IMR-90 (cell line): ENCODE data around the gene ELL2. TPM values are rescaled to one million over a fixed set of nuclear protein-coding genes. Genes with fewer than 3 reads are reported as not detected.
A peak's percentile ranks its signal among the peaks of the same experiment; 100 is the strongest.

Experiments
- ATAC-seq: fragments of 200-7000 bp; cut with Tn5 transposase; 2 replicates; pipeline ENCODE4 v1.9.1; 2020; ENCODE audit warnings: low read depth, mild to moderate bottlenecking, moderate library complexity
- BruUV-seq: library from RNA; stranded (reverse); fragments of 400-500 nt; replicated peaks from 2 replicates; lab custom pipeline; 2021; lab: Mats Ljungman, UMichigan
- CTCF ChIA-PET: fragments of 300-600 bp; formaldehyde crosslinking; extraction: SDS; loops from one replicate; lab custom pipeline; 2021; ENCODE audit warnings: antibody characterized with exemption; lab: Yijun Ruan, JAX
- POLR2A ChIA-PET: fragments of 300-600 bp; sonication (Branson Sonifier 250); formaldehyde crosslinking; loops from one replicate; lab custom pipeline; 2022; ENCODE audit warnings: antibody characterized with exemption; ENCODE audit not compliant: unreplicated experiment; lab: Charles Lee
- DNase-seq: peaks from one replicate; pipeline ENCODE4 v3.0.0; 2013
- H2AFZ ChIP-seq: replicated peaks from 2 replicates; pipeline ENCODE3; 2013; ENCODE audit warnings: low read length, mild to moderate bottlenecking; ENCODE audit not compliant: poor library complexity
- H2AK5ac ChIP-seq: 2 replicates; pipeline ENCODE4 v1.6.1; 2013; ENCODE audit warnings: low read depth, low read length, inconsistent platforms
- H2AK9ac ChIP-seq: replicated peaks from 2 replicates; pipeline ENCODE3; 2013; ENCODE audit warnings: mild to moderate bottlenecking, low read depth, low read length, moderate library complexity; ENCODE audit not compliant: poor library complexity
- H2BK120ac ChIP-seq: 2 replicates; pipeline ENCODE4 v1.6.1; 2013; ENCODE audit warnings: low read depth, low read length, inconsistent platforms
- H2BK15ac ChIP-seq: 3 replicates; pipeline ENCODE4 v1.6.1; 2013; ENCODE audit warnings: low read depth, low read length, inconsistent platforms
- H2BK20ac ChIP-seq: 2 replicates; pipeline ENCODE4 v1.6.1; 2013; ENCODE audit warnings: low read depth, mild to moderate bottlenecking, inconsistent platforms, low read length, moderate library complexity
- H2BK5ac ChIP-seq: 2 replicates; pipeline ENCODE4 v1.6.1; 2013; ENCODE audit warnings: mild to moderate bottlenecking, low read depth, low read length, inconsistent platforms; ENCODE audit not compliant: poor library complexity, severe bottlenecking
- H3K14ac ChIP-seq: replicated peaks from 2 replicates; pipeline ENCODE4 v1.6.1; 2013; ENCODE audit warnings: low read depth, low read length, inconsistent platforms
- H3K18ac ChIP-seq: 2 replicates; pipeline ENCODE4 v1.6.1; 2013; ENCODE audit warnings: low read depth, low read length, control low read depth
- H3K23ac ChIP-seq: 2 replicates; pipeline ENCODE4 v1.6.1; 2013; ENCODE audit warnings: low read depth, low read length, inconsistent platforms
- H3K27ac ChIP-seq: 2 replicates; pipeline ENCODE4 v1.5.1; 2013; ENCODE audit warnings: mild to moderate bottlenecking, control low read depth, low read length; ENCODE audit not compliant: insufficient read depth
- H3K27me3 ChIP-seq: 2 replicates; pipeline ENCODE4 v1.6.1; 2013; ENCODE audit warnings: low read length; ENCODE audit not compliant: control insufficient read depth, insufficient read depth
- H3K36me3 ChIP-seq: 2 replicates; pipeline ENCODE4 v1.6.1; 2013; ENCODE audit warnings: low read length, mixed read lengths; ENCODE audit not compliant: control insufficient read depth, insufficient read depth
- H3K4ac ChIP-seq: 2 replicates; pipeline ENCODE4 v1.6.1; 2013; ENCODE audit warnings: low read depth, low read length, inconsistent platforms
- H3K4me1 ChIP-seq: 2 replicates; pipeline ENCODE4 v1.6.1; 2013; ENCODE audit warnings: low read length, mixed read lengths; ENCODE audit not compliant: control insufficient read depth, insufficient read depth
- H3K4me2 ChIP-seq: 2 replicates; pipeline ENCODE4 v1.6.1; 2013; ENCODE audit warnings: low read depth, mild to moderate bottlenecking, control low read depth, low read length, moderate library complexity
- H3K4me3 ChIP-seq: 2 replicates; pipeline ENCODE4 v1.5.1; 2013; ENCODE audit warnings: low read depth, mild to moderate bottlenecking, control low read depth, low read length, moderate library complexity; ENCODE audit not compliant: insufficient read depth
- H3K56ac ChIP-seq: 2 replicates; pipeline ENCODE4 v1.6.1; 2013; ENCODE audit warnings: low read length, inconsistent platforms; ENCODE audit not compliant: insufficient read depth; ENCODE audit errors: extremely low read depth
- H3K79me1 ChIP-seq, 2 experiments: 2 replicates each; pipeline ENCODE4 v1.6.1; 2013; ENCODE audit warnings: low read length in 2 of 2, inconsistent platforms in 1 of 2, low read depth in 1 of 2
- H3K9ac ChIP-seq: 2 replicates; pipeline ENCODE4 v1.6.1; 2013; ENCODE audit warnings: low read depth, low read length, control low read depth
- H3K9me1 ChIP-seq: 2 replicates; pipeline ENCODE4 v1.6.1; 2013; ENCODE audit warnings: low read length, inconsistent platforms; ENCODE audit not compliant: insufficient read depth
- H3K9me3 ChIP-seq: 2 replicates; pipeline ENCODE4 v1.6.1; 2013; ENCODE audit warnings: low read length; ENCODE audit not compliant: control insufficient read depth, insufficient read depth
- H4K20me1 ChIP-seq: 2 replicates; pipeline ENCODE4 v1.6.1; 2013; ENCODE audit warnings: low read length, inconsistent platforms; ENCODE audit not compliant: insufficient read depth
- H4K5ac ChIP-seq: 2 replicates; pipeline ENCODE4 v1.6.1; 2013; ENCODE audit warnings: mild to moderate bottlenecking, low read depth, low read length, control low read depth
- H4K8ac ChIP-seq, 2 experiments: 2 replicates each; pipeline ENCODE4 v1.6.1; 2013; ENCODE audit warnings: low read depth in 2 of 2, low read length in 2 of 2, control low read depth in 1 of 2, inconsistent platforms in 1 of 2
- H4K91ac ChIP-seq: 2 replicates; pipeline ENCODE4 v1.6.1; 2013; ENCODE audit warnings: low read depth, low read length, inconsistent platforms; ENCODE audit not compliant: insufficient read depth
- CEBPB ChIP-seq: IDR thresholded peaks from 2 replicates; pipeline ENCODE4 v1.6.1; 2012; ENCODE audit warnings: low read depth, low read length, improper control_type of control experiment
- MAFK ChIP-seq: IDR thresholded peaks from 2 replicates; pipeline ENCODE4 v1.6.1; 2012; ENCODE audit warnings: low read depth, low read length, improper control_type of control experiment
- WGBS, 2 experiments: methylation state at CpG; one replicate each; pipeline versions ENCODE4 v1.1.5 to v1.1.7; 2013; ENCODE audit warnings: missing lambda C conversion rate in 2 of 2; ENCODE audit not compliant: insufficient read length in 1 of 2; ENCODE audit errors: extremely low coverage in 2 of 2; 5-methylcytosine and 5-hydroxymethylcytosine counted together
- dilution Hi-C: fragments of 300-500 bp; cut with HindIII; formaldehyde crosslinking; loops from one replicate; pipeline ENCODE4 v1.14.3; 2018; ENCODE audit warnings: low sequenced_read_pairs; ENCODE audit not compliant: unreplicated experiment
- in situ Hi-C: fragments of 300-500 bp; cut with MboI; formaldehyde crosslinking; loops from 3 replicates; pipeline ENCODE4 v1.14.3; 2019; ENCODE audit warnings: low sequenced_read_pairs, inconsistent platforms, mixed read lengths
- intact Hi-C: fragments of 100-400 bp; cut with micrococcal nuclease; formaldehyde crosslinking; loops from 2 replicates; pipeline ENCODE4 v1.10.0; 2022
- polyA plus RNA-seq, 3 experiments: library from polyadenylated mRNA; depleted of rRNA; stranded (reverse); fragments of >200 nt; gene quantifications; 2 replicates each; pipeline ENCODE4 v1.2.3, GENCODE V29; 2012; ENCODE audit warnings: low replicate concordance in 1 of 3
- total RNA-seq: library from RNA; depleted of rRNA; stranded (reverse); fragments of >200 nt; gene quantifications from 2 replicates; pipeline ENCODE4 v1.2.3, GENCODE V29; 2012

ELL2 gene
- total and polyA plus RNA-seq, 2 of the 4 experiments (the other 2 are of a cell fraction), result 61.4 to 92.5 TPM

DNA sequence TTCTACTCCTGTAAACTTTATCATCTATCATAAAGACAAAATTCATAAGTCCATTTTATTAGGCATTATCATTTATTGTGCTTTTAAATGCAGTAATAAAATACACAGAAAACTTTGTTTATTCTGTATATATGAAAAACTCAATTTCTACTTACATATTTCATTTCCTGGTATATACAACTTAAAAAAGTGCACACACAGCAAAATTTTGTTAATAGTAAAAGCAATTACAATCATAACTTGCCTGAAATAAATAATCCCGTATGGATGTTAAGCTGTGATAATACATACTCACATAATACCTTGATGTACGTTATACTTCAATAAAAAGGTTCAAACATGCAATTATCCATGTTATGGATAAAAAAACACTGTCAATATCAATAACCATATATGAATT is 19.2 kb downstream of the ELL2 start:
- no peak overlapping the region for H3K9ac ChIP-seq
- no peaks in the 10 kb centered on the region for H3K27me3 ChIP-seq
- H3K4me3 ChIP-seq, result no peak overlapping the region
- no peak overlapping the region for H2BK20ac ChIP-seq
- dilution Hi-C loops (no loop called here), intact Hi-C loops (no loop called here), in situ Hi-C loops (no loop called here)
- H2AK9ac ChIP-seq, result no peak overlapping the region
- peaks cover 0 to 74% of the 10 kb centered on the region in 2 experiments; a peak in 2 of 4 replicates for H3K79me1 ChIP-seq
- H3K9me1 ChIP-seq, result peaks cover 18% of the 10 kb centered on the region
- peaks cover 36% of the 10 kb centered on the region for H3K4me1 ChIP-seq
- H3K14ac ChIP-seq, result no peak overlapping the region
- H4K91ac ChIP-seq, result no peak overlapping the region
- H3K56ac ChIP-seq, result no peak overlapping the region
- H4K20me1 ChIP-seq, result peaks cover 92% of the 10 kb centered on the region
- ChIA-PET POLR2A (no interaction called here), CTCF (no interaction called here)
- no peak overlapping the region for H3K4ac ChIP-seq
- H4K5ac ChIP-seq, result no peak overlapping the region
- H2BK120ac ChIP-seq, result no peak overlapping the region
- no peak overlapping the region for H3K27ac ChIP-seq
- H2BK5ac ChIP-seq, result no peak overlapping the region
- H3K18ac ChIP-seq, result no peak overlapping the region
- peaks cover 33% of the 10 kb centered on the region for H3K36me3 ChIP-seq
- WGBS, 2 experiments, result no CpG with 5 or more reads among the region's 2 CpGs
- no peak for ATAC-seq
- BruUV-seq, result no TSS peak
- no peak overlapping the region for H3K4me2 ChIP-seq
- no peak overlapping the region for H3K23ac ChIP-seq
- H2BK15ac ChIP-seq, result no peak overlapping the region
- peak; percentile 99 for TF ChIP-seq MAFK
- no peak for TF ChIP-seq CEBPB
- no peak overlapping the region for H4K8ac ChIP-seq
- H2AK5ac ChIP-seq, result no peak overlapping the region
- DNase-seq, result no peak
- H2AFZ ChIP-seq, result no peak overlapping the region
- no peaks in the 10 kb centered on the region for H3K9me3 ChIP-seq
